ENCODE data around the gene C20orf96. TPM values are rescaled to one million over a fixed set of nuclear protein-coding genes. Genes with fewer than 3 reads are reported as not detected.

The C20orf96 gene
- total and polyA plus RNA-seq, 2 donors (not counting 3 experiments of a cell fraction or from before 2014, with no cell fraction given), result 17.0 to 17.2 TPM

DNA sequence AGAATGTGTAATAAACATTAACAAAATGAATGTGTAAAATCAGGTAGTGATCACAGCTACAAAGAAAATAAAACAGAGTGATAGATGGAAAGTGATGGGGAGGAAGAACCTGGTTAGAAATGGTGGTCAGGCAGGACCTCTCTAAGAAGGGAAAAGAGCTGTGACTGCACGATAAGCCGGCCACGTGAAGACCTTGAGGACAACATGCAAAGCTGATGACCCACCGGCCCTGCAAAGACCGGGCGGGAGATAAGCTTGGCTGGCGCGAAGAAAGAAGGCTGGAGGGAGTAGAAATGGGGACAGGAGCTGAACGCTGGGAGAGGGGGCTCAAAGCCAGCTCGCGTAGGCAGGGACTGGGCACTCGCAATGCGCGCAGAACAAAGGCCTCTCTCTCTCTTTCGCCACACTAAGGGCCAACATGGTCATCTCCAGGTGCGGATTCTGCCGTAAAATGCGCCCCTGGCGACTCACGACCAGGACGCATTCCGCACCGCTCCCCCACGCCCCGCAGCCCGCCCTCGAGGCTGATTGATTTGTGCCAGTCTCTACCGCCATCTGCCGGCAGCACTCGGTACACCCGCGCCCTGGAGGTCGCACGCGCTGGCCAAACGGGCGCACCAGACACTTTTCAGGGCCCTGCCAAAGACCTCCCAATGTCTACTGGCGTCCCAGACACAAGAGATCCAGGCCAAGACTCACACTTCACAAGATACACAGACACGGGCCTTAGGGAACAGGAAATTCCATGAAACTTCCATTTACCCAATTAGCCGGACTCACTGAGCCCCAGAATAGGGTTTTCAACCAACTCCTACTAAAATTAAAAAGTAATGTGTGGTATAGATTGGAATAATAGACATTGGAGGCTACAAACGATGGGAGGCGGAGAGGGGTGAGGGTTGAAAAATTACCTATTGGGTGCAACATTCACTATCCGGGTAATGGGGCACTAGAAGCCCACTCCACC is 23.7 kb downstream of the C20orf96 start:
- Histone ChIP-seq H3K4me2 (ENCODE audit: insufficient read depth, low read length) (peak overlapping the region; percentile 80), H3K9me1 (replicated peaks; ENCODE audit: control insufficient read depth, extremely low read depth, insufficient read depth, low read length) (no peaks in the 10 kb centered on the region), H4K20me1 (replicated peaks; ENCODE audit: control insufficient read depth, extremely low read depth, insufficient read depth, low read length) (no peaks in the 10 kb centered on the region), H3K9me3 (replicated peaks; ENCODE audit: control insufficient read depth, insufficient read depth, low read length) (no peaks in the 10 kb centered on the region), H3K27ac (ENCODE audit: insufficient read depth, low read depth, low read length) (no peak overlapping the region), H3K27me3 (ENCODE audit: control insufficient read depth in 2 of 2, insufficient read depth in 2 of 2, low read length in 2 of 2) (peaks cover 0 to 2% of the 10 kb centered on the region in 2 experiments), H3K4me3 (replicated peaks in 1 of 3; ENCODE audit: insufficient read depth in 1 of 3, low read depth in 1 of 3, low read length in 3 of 3) (peak overlapping the region in 2 of 3 experiments; percentile 31 to 50), H3K36me3 (ENCODE audit: control insufficient read depth in 2 of 2, extremely low read depth in 1 of 2, insufficient read depth in 2 of 2, low read length in 2 of 2) (no peaks in the 10 kb centered on the region), H2AFZ (ENCODE audit: low read depth, low read length) (peak overlapping the region; percentile 96), H3K9ac (replicated peaks; ENCODE audit: extremely low read depth, insufficient read depth, low read length) (peak overlapping the region; percentile 21), H3K4me1 (ENCODE audit: control insufficient read depth, extremely low read depth, insufficient read depth, low read length) (peaks cover 3% of the 10 kb centered on the region), H3K79me2 (ENCODE audit: control insufficient read depth, insufficient read depth, low read length) (no peaks in the 10 kb centered on the region)
- DNase-seq (ENCODE audit: low read depth, low spot score) (peak; percentile 76), FAIRE-seq (peak; percentile 85)
- ChIA-PET CTCF (interaction anchor here (0.5 to 8.3 kb wide), 23 partner anchors 8 to 127 kb away, joined by 3 to 66 read pairs (median 4); partner anchors contain the start of genes DEFB128, DEFB129, DEFB132 and NRSN2), POLR2A (no interaction called here)
- TSS peak; percentile 45 for BruUV-seq (replicated peaks)
- TF ChIP-seq FOS (IDR thresholded peaks at IDR 0.05; ENCODE audit: borderline replicate concordance, insufficient read depth, low read length), result no peak
- TF ChIP-seq CTCF (IDR thresholded peaks at IDR 0.05; ENCODE audit: extremely low read depth in 1 of 2, insufficient read depth in 1 of 2, low read depth in 1 of 2, low read length in 2 of 2), result peak; percentile 97 to 98
- no peak for TF ChIP-seq EZH2 (IDR thresholded peaks at IDR 0.05; ENCODE audit: borderline replicate concordance, low read depth, low read length, severe bottlenecking)
- TF ChIP-seq MYC (IDR thresholded peaks at IDR 0.05; ENCODE audit: low read depth, low read length), result peak; percentile 21
- TF ChIP-seq GATA2 (IDR thresholded peaks at IDR 0.05; ENCODE audit: insufficient read depth, insufficient read length, low read depth, low read length), result no peak
- peak; percentile 39 for TF ChIP-seq POLR2AphosphoS5 (IDR thresholded peaks at IDR 0.05; ENCODE audit: insufficient read depth, low read depth, low read length)
- peak; percentile 53 for TF ChIP-seq POLR2A (IDR thresholded peaks at IDR 0.05; ENCODE audit: low read depth, low read length)
- TF ChIP-seq MAX (IDR thresholded peaks at IDR 0.05; ENCODE audit: insufficient read depth, insufficient read length), result peak; percentile 12
- intact Hi-C loops (cut with micrococcal nuclease), result loop anchor here (1.0 kb wide), 4 partner anchors 23 to 63 kb away; partner anchors contain the start of genes C20orf96 and SOX12
- dilution Hi-C loops (cut with MboI; ENCODE audit: extremely low pct_ligation_motif_present, low sequenced_read_pairs), result no loop called here
